Stimulated activated CD4-positive, alpha-beta T cell treated with anti-CD3 and anti-CD28 coated beads, TNF-alpha, amount 100 ng/mL, for 24 hours (primary cell): ENCODE results near the gene TNFRSF4.
"Not testable (repeated sequence)": the region's sequence is repeated elsewhere in the genome, so short reads cannot be mapped to it uniquely, and the experiment has no call there.

ENCODE experiments used
- DNase-seq, 3 experiments: peaks; one replicate each; pipeline ENCODE4 v3.0.0-alpha.2; 2020; ENCODE audit warnings: low read depth in 3 of 3

TNFRSF4 gene

GRCh38 chr1:1183221-1183747 is 30.7 kb downstream of the TNFRSF4 start:
- DNase-seq, result no peak

GRCh38 chr1:1182491-1183220 is 31.3 kb downstream of the TNFRSF4 start:
- no peak for DNase-seq

GRCh38 chr1:1181938-1182410 is 32.0 kb downstream of the TNFRSF4 start:
- DNase-seq, result no peak

GRCh38 chr1:1181129-1181937 is 32.6 kb downstream of the TNFRSF4 start:
- DNase-seq, result no peak

- DNase-seq, result no peak
Observed at GRCh38 chr1:1179983-1180861, 33.7 kb downstream of the TNFRSF4 start.

GRCh38 chr1:1179346-1179982 is 34.5 kb downstream of the TNFRSF4 start:
- no peak for DNase-seq

- no peak for DNase-seq
Observed at GRCh38 chr1:1178794-1179331, 35.1 kb downstream of the TNFRSF4 start.

- DNase-seq, result no peak
Observed at GRCh38 chr1:1177452-1178206, 36.3 kb downstream of the TNFRSF4 start.

GRCh38 chr1:1176931-1177330 is 37.0 kb downstream of the TNFRSF4 start:
- DNase-seq, result no peak

GRCh38 chr1:1176063-1176761 is 37.7 kb downstream of the TNFRSF4 start:
- DNase-seq, result not testable (repeated sequence)

- no peak for DNase-seq
Observed at GRCh38 chr1:1175221-1176062, 38.5 kb downstream of the TNFRSF4 start.

- DNase-seq, result peak in 1 of 3 experiments; percentile 43
Observed at GRCh38 chr1:1173793-1174415, 40.0 kb downstream of the TNFRSF4 start, which contains the start of gene TTLL10. TSS of gene TTLL10 (plus strand) at chr1:1173880. CDS start at chr1:1179216, 5,336 bp downstream.

- no peak for DNase-seq
Observed at GRCh38 chr1:1173061-1173792, 40.7 kb downstream of the TNFRSF4 start.

GRCh38 chr1:1171546-1172340 is 42.2 kb downstream of the TNFRSF4 start:
- no peak for DNase-seq

GRCh38 chr1:1171161-1171545 is 42.8 kb downstream of the TNFRSF4 start:
- DNase-seq, result no peak
